HUES6 (cell line): ENCODE data around the gene UBE2QL1.
A peak's percentile ranks its signal among the peaks of the same experiment; 100 is the strongest.

Source experiments
- H3K27ac ChIP-seq: 2 replicates; pipeline ENCODE4 v1.7.0; 2013; ENCODE audit warnings: low read depth, mild to moderate bottlenecking, low read length, inconsistent platforms
- H3K27me3 ChIP-seq: 2 replicates; pipeline ENCODE4 v1.6.1; 2013; ENCODE audit warnings: low read length; ENCODE audit not compliant: control insufficient read depth, insufficient read depth
- H3K36me3 ChIP-seq: 2 replicates; pipeline ENCODE4 v1.6.1; 2013; ENCODE audit warnings: low read length; ENCODE audit not compliant: control insufficient read depth, insufficient read depth
- H3K4me1 ChIP-seq: 2 replicates; pipeline ENCODE4 v1.6.1; 2013; ENCODE audit warnings: low read length; ENCODE audit not compliant: control insufficient read depth, insufficient read depth
- H3K4me3 ChIP-seq: 2 replicates; pipeline ENCODE4 v1.5.1; 2013; ENCODE audit warnings: low read depth, low read length
- H3K9ac ChIP-seq: one replicate; pipeline ENCODE4 v1.6.1; 2013; ENCODE audit warnings: mild to moderate bottlenecking, low read length
- H3K9me3 ChIP-seq: 2 replicates; pipeline ENCODE4 v1.6.1; 2013; ENCODE audit warnings: low read depth, low read length; ENCODE audit not compliant: control insufficient read depth, insufficient read depth

The UBE2QL1 gene

GRCh38 chr5:6446626-6447309 is 1.9 kb upstream of the UBE2QL1 start:
- Histone ChIP-seq H3K36me3 (no peaks in the 10 kb centered on the region), H3K9me3 (no peaks in the 10 kb centered on the region), H3K27ac (no peak overlapping the region), H3K4me3 (no peak overlapping the region), H3K9ac (no peak overlapping the region), H3K4me1 (0 out of 2 replicates have a peak, but pooled peaks cover 7% of the 10 kb centered on the region), H3K27me3 (peaks cover 62% of the 10 kb centered on the region)

GRCh38 chr5:6447384-6448140 is 1.1 kb upstream of the UBE2QL1 start:
- H3K9me3 ChIP-seq, result no peaks in the 10 kb centered on the region
- 0 out of 2 replicates have a peak, but pooled peaks cover 7% of the 10 kb centered on the region for H3K4me1 ChIP-seq
- H3K27me3 ChIP-seq, result peaks cover 70% of the 10 kb centered on the region
- no peak overlapping the region for H3K4me3 ChIP-seq
- H3K9ac ChIP-seq, result no peak overlapping the region
- H3K36me3 ChIP-seq, result no peaks in the 10 kb centered on the region
- no peak overlapping the region for H3K27ac ChIP-seq

- H3K27ac ChIP-seq, result no peak overlapping the region
- no peaks in the 10 kb centered on the region for H3K9me3 ChIP-seq
- H3K9ac ChIP-seq, result no peak overlapping the region
- H3K4me3 ChIP-seq, result peak overlapping the region; percentile 29
- H3K27me3 ChIP-seq, result peaks cover 74% of the 10 kb centered on the region
- H3K36me3 ChIP-seq, result no peaks in the 10 kb centered on the region
- H3K4me1 ChIP-seq, result 0 out of 2 replicates have a peak, but pooled peaks cover 7% of the 10 kb centered on the region
Measured at GRCh38 chr5:6448141-6448491, 543 bp upstream of the UBE2QL1 start.

- H3K9me3 ChIP-seq, result no peaks in the 10 kb centered on the region
- 0 out of 2 replicates have a peak, but pooled peaks cover 7% of the 10 kb centered on the region for H3K4me1 ChIP-seq
- no peak overlapping the region for H3K27ac ChIP-seq
- H3K27me3 ChIP-seq, result peaks cover 76% of the 10 kb centered on the region
- no peaks in the 10 kb centered on the region for H3K36me3 ChIP-seq
- no peak overlapping the region for H3K9ac ChIP-seq
- peak overlapping the region; percentile 74 for H3K4me3 ChIP-seq
Measured at GRCh38 chr5:6449465-6450158, 953 bp downstream of the UBE2QL1 start.

GRCh38 chr5:6450319-6450833 is 1.7 kb downstream of the UBE2QL1 start:
- H3K9me3 ChIP-seq, result no peaks in the 10 kb centered on the region
- H3K4me1 ChIP-seq, result 0 out of 2 replicates have a peak, but pooled peaks cover 7% of the 10 kb centered on the region
- no peaks in the 10 kb centered on the region for H3K36me3 ChIP-seq
- H3K27ac ChIP-seq, result no peak overlapping the region
- peaks cover 84% of the 10 kb centered on the region for H3K27me3 ChIP-seq
- H3K4me3 ChIP-seq, result 0 out of 2 replicates have a peak overlapping the region, but pooled peaks have one; percentile 1
- H3K9ac ChIP-seq, result no peak overlapping the region

GRCh38 chr5:6452622-6453504 is 4.2 kb downstream of the UBE2QL1 start:
- Histone ChIP-seq H3K27ac (no peak overlapping the region), H3K36me3 (no peaks in the 10 kb centered on the region), H3K9me3 (no peaks in the 10 kb centered on the region), H3K27me3 (peaks cover 99% of the 10 kb centered on the region), H3K4me3 (no peak overlapping the region), H3K9ac (no peak overlapping the region), H3K4me1 (0 out of 2 replicates have a peak, but pooled peaks cover 7% of the 10 kb centered on the region)

GRCh38 chr5:6453937-6454560 is 5.4 kb downstream of the UBE2QL1 start:
- Histone ChIP-seq H3K9ac (no peak overlapping the region), H3K36me3 (no peaks in the 10 kb centered on the region), H3K9me3 (no peaks in the 10 kb centered on the region), H3K4me3 (no peak overlapping the region), H3K27me3 (peaks cover 99% of the 10 kb centered on the region), H3K27ac (no peak overlapping the region), H3K4me1 (0 out of 2 replicates have a peak, but pooled peaks cover 7% of the 10 kb centered on the region)

GRCh38 chr5:6454628-6455053 is 6.0 kb downstream of the UBE2QL1 start:
- 0 out of 2 replicates have a peak, but pooled peaks cover 6% of the 10 kb centered on the region for H3K4me1 ChIP-seq
- H3K27me3 ChIP-seq, result peaks cover 97% of the 10 kb centered on the region
- H3K36me3 ChIP-seq, result no peaks in the 10 kb centered on the region
- no peak overlapping the region for H3K9ac ChIP-seq
- H3K9me3 ChIP-seq, result no peaks in the 10 kb centered on the region
- no peak overlapping the region for H3K4me3 ChIP-seq
- H3K27ac ChIP-seq, result no peak overlapping the region

GRCh38 chr5:6455571-6456200 is 7.0 kb downstream of the UBE2QL1 start:
- H3K27ac ChIP-seq, result no peak overlapping the region
- no peaks in the 10 kb centered on the region for H3K9me3 ChIP-seq
- H3K4me3 ChIP-seq, result no peak overlapping the region
- no peaks in the 10 kb centered on the region for H3K36me3 ChIP-seq
- peaks cover 96% of the 10 kb centered on the region for H3K27me3 ChIP-seq
- no peaks in the 10 kb centered on the region for H3K4me1 ChIP-seq
- no peak overlapping the region for H3K9ac ChIP-seq
